OCI-LY7 (cell line): ENCODE results near the gene CRHR2. TPM values are rescaled to one million over a fixed set of nuclear protein-coding genes. Genes with fewer than 3 reads are reported as not detected.

Experiments used
- BruUV-seq: library from RNA; stranded (reverse); fragments of 400-500 nt; replicated peaks from 2 replicates; lab custom pipeline; 2021; lab: Mats Ljungman, UMichigan
- CTCF ChIA-PET: fragments of 300-600 bp; sonication (Branson Sonifier 250); formaldehyde crosslinking; loops from one replicate; lab custom pipeline; 2022; ENCODE audit warnings: antibody characterized with exemption; ENCODE audit not compliant: unreplicated experiment; lab: Charles Lee
- POLR2A ChIA-PET: fragments of 300-600 bp; sonication (Branson Sonifier 250); formaldehyde crosslinking; loops from one replicate; lab custom pipeline; 2022; ENCODE audit warnings: antibody characterized with exemption; lab: Charles Lee
- DNase-seq: peaks from one replicate; pipeline ENCODE4 v3.0.0-alpha.2; 2015; ENCODE audit warnings: low spot score
- H2AFZ ChIP-seq: fragments of 200-600 bp; sonication (generic), shearing (Covaris generic); 2 replicates; pipeline ENCODE4 v1.6.1; 2014; ENCODE audit warnings: mild to moderate bottlenecking, antibody characterized with exemption, low read length, moderate library complexity
- H3K27ac ChIP-seq: fragments of 200-600 bp; sonication (generic); 2 replicates; pipeline ENCODE4 v1.5.1; 2014; ENCODE audit warnings: mixed run types, low read depth, mild to moderate bottlenecking, moderate library complexity, low read length, inconsistent platforms; ENCODE audit not compliant: poor library complexity, severe bottlenecking
- H3K36me3 ChIP-seq: fragments of 200-600 bp; sonication (generic); 2 replicates; pipeline ENCODE4 v1.6.1; 2014; ENCODE audit warnings: mild to moderate bottlenecking, antibody characterized with exemption, low read length, moderate library complexity, mixed read lengths; ENCODE audit not compliant: insufficient read depth
- H3K4me1 ChIP-seq: fragments of 200-600 bp; sonication (generic); 2 replicates; pipeline ENCODE4 v1.5.1; 2014; ENCODE audit warnings: mild to moderate bottlenecking, low read length; ENCODE audit not compliant: insufficient read depth, poor library complexity, severe bottlenecking
- H3K4me2 ChIP-seq: fragments of 200-600 bp; sonication (generic); 2 replicates; pipeline ENCODE4 v1.6.1; 2014; ENCODE audit warnings: mild to moderate bottlenecking, low read length
- H3K4me3 ChIP-seq: fragments of 200-600 bp; sonication (generic); 2 replicates; pipeline ENCODE4 v1.5.1; 2014; ENCODE audit warnings: mild to moderate bottlenecking, low read depth, low read length; ENCODE audit not compliant: poor library complexity, severe bottlenecking
- H3K79me2 ChIP-seq: fragments of 200-600 bp; sonication (generic); 2 replicates; pipeline ENCODE4 v1.6.1; 2016; ENCODE audit warnings: low read depth, mild to moderate bottlenecking, low read length, moderate library complexity, mixed read lengths; ENCODE audit not compliant: insufficient read depth
- H3K9me2 ChIP-seq: fragments of 200-600 bp; sonication (generic); 2 replicates; pipeline ENCODE4 v1.6.1; 2016; ENCODE audit warnings: mild to moderate bottlenecking, low read length, mixed read lengths; ENCODE audit not compliant: insufficient read depth
- H3K9me3 ChIP-seq: fragments of 200-600 bp; sonication (generic); 2 replicates; pipeline ENCODE4 v1.6.1; 2014; ENCODE audit warnings: mild to moderate bottlenecking, mixed run types, low read length, mixed read lengths
- H4K20me1 ChIP-seq: fragments of 200-600 bp; sonication (generic); 2 replicates; pipeline ENCODE4 v1.6.1; 2014; ENCODE audit warnings: mild to moderate bottlenecking, antibody characterized with exemption, low read length, moderate library complexity, mixed read lengths; ENCODE audit not compliant: insufficient read depth
- EZH2phosphoT487 ChIP-seq: fragments of 200-600 bp; sonication (generic); IDR thresholded peaks from 2 replicates; pipeline ENCODE4 v1.6.1; 2018; ENCODE audit warnings: low read depth, borderline replicate concordance, mild to moderate bottlenecking, mixed run types, antibody characterized with exemption, low read length, moderate library complexity, mixed read lengths
- intact Hi-C: fragments of 100-400 bp; cut with micrococcal nuclease; formaldehyde crosslinking; loops from one replicate; pipeline ENCODE4 v1.10.0; 2022; ENCODE audit not compliant: unreplicated experiment
- total RNA-seq, 2 experiments: library from RNA; depleted of rRNA in 1 of 2; stranded (reverse); fragments of >200 nt in 1 of 2; shearing (Covaris generic) in 1 of 2; gene quantifications; 2 replicates each; pipeline ENCODE4 v1.2.3, GENCODE V29; 2014 to 2022
- TF ChIP-seq, protein P1 (sequence below): fragments of 200-600 bp; sonication (generic); conservative IDR thresholded peaks from 2 replicates; pipeline ENCODE4 v1.5.1; 2014; ENCODE audit warnings: mild to moderate bottlenecking, antibody characterized with exemption, low read length, moderate library complexity, mixed read lengths

Gene CRHR2
- total RNA-seq, 2 experiments from 2014 or later = not detected

- intact Hi-C loops = no loop called here
- H2AFZ ChIP-seq = no peak overlapping the region
- H3K9me2 ChIP-seq = no peaks in the 10 kb centered on the region
- no peak overlapping the region for H3K27ac ChIP-seq
- H3K9me3 ChIP-seq = no peaks in the 10 kb centered on the region
- H4K20me1 ChIP-seq = no peaks in the 10 kb centered on the region
- H3K4me1 ChIP-seq = no peaks in the 10 kb centered on the region
- CTCF ChIA-PET = no interaction called here
- no peak overlapping the region for H3K4me2 ChIP-seq
- POLR2A ChIA-PET = no interaction called here
- no peaks in the 10 kb centered on the region for H3K36me3 ChIP-seq
- no peak for DNase-seq
- BruUV-seq = no TSS peak
- no peaks in the 10 kb centered on the region for H3K79me2 ChIP-seq
- TF ChIP-seq, protein P1, sequence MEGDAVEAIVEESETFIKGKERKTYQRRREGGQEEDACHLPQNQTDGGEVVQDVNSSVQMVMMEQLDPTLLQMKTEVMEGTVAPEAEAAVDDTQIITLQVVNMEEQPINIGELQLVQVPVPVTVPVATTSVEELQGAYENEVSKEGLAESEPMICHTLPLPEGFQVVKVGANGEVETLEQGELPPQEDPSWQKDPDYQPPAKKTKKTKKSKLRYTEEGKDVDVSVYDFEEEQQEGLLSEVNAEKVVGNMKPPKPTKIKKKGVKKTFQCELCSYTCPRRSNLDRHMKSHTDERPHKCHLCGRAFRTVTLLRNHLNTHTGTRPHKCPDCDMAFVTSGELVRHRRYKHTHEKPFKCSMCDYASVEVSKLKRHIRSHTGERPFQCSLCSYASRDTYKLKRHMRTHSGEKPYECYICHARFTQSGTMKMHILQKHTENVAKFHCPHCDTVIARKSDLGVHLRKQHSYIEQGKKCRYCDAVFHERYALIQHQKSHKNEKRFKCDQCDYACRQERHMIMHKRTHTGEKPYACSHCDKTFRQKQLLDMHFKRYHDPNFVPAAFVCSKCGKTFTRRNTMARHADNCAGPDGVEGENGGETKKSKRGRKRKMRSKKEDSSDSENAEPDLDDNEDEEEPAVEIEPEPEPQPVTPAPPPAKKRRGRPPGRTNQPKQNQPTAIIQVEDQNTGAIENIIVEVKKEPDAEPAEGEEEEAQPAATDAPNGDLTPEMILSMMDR = no peak
- no peak for TF ChIP-seq EZH2phosphoT487
- H3K4me3 ChIP-seq = no peak overlapping the region
Observed at GRCh38 chr7:30714129-30714528, 31.9 kb upstream of the CRHR2 start.

DNA sequence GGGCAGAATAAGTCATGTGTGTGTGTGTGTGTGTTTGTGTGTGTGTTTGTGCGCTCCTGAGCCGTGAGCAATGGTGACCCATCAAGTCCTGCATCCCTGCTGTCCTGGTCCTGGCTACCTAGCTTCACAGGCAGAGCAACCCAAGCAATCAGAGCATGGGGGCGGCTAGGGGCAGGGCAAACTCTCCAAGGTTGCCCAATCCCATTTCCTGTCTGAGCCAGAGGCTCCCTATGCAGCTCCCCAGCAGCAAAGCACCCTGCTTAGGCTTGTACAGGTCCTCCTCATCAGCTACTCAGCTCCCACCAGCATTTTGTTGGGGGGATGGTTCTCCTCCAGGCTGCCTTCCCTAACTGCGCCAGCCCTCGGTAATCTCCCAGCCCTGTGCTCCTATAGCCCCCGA, 31.1 kb upstream of the CRHR2 start:
- H3K9me3 ChIP-seq = no peaks in the 10 kb centered on the region
- no peaks in the 10 kb centered on the region for H3K79me2 ChIP-seq
- ChIA-PET POLR2A (interaction anchor here (1.5 kb wide), 1 partner anchor 24 kb away, joined by 3 read pairs; no protein-coding TSS in a partner anchor), CTCF (no interaction called here)
- no peak overlapping the region for H2AFZ ChIP-seq
- no peak overlapping the region for H3K27ac ChIP-seq
- BruUV-seq = no TSS peak
- no peaks in the 10 kb centered on the region for H4K20me1 ChIP-seq
- H3K36me3 ChIP-seq = no peaks in the 10 kb centered on the region
- no peaks in the 10 kb centered on the region for H3K4me1 ChIP-seq
- H3K4me2 ChIP-seq = no peak overlapping the region
- no peak for DNase-seq
- intact Hi-C loops = no loop called here
- no peak overlapping the region for H3K4me3 ChIP-seq
- TF ChIP-seq, protein P1 = no peak
- no peak for TF ChIP-seq EZH2phosphoT487
- no peaks in the 10 kb centered on the region for H3K9me2 ChIP-seq

DNA sequence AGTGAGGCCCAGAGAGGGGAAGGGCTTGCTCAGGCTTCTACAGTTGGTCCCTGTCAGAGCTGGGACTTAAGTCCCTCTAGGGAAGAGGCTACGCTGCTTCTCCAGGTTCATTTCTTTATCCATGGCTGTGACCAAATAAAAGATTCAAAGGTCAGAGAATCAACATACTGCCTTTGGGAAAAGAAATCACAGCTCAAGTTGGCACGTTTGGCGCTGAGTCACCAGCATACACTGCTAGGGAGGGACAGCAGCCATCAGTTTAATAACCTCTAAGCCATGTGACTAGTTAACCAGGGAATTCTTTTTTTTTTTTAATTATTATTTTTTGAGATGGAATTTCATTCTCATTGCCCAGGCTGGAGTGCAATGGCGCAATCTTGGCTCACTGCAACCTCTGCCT, 28.4 kb upstream of the CRHR2 start:
- POLR2A ChIA-PET = interaction anchor here (0.9 to 1.3 kb wide), 3 partner anchors 9 to 14 kb away, joined by 3 read pairs; no protein-coding TSS in a partner anchor
- Histone ChIP-seq H3K4me2 (no peak overlapping the region), H3K4me1 (no peaks in the 10 kb centered on the region), H3K4me3 (no peak overlapping the region), H3K9me3 (no peaks in the 10 kb centered on the region), H4K20me1 (no peaks in the 10 kb centered on the region), H3K9me2 (no peaks in the 10 kb centered on the region), H3K27ac (no peak overlapping the region), H3K36me3 (no peaks in the 10 kb centered on the region), H2AFZ (no peak overlapping the region), H3K79me2 (no peaks in the 10 kb centered on the region)
- CTCF ChIA-PET = no interaction called here
- intact Hi-C loops = no loop called here
- TF ChIP-seq, protein P1 = no peak
- no peak for TF ChIP-seq EZH2phosphoT487
- DNase-seq = no peak
- BruUV-seq = no TSS peak
